GM21367 (cell line): ENCODE data around the gene SSNA1.

Experiments
- ATAC-seq: cut with Tn5 transposase; IDR thresholded peaks from one replicate; pipeline ENCODE4 v1.9.1; 2021; ENCODE audit not compliant: unreplicated experiment

SSNA1 gene

GRCh38 chr9:137152844-137153405 lies 35.6 kb upstream of the SSNA1 start:
- ATAC-seq = no peak

- ATAC-seq = no peak
Measured at GRCh38 chr9:137156567-137157375, 31.7 kb upstream of the SSNA1 start.

- no peak for ATAC-seq
Measured at GRCh38 chr9:137157618-137158415, 30.7 kb upstream of the SSNA1 start.

GRCh38 chr9:137158625-137159024 lies 29.9 kb upstream of the SSNA1 start:
- no peak for ATAC-seq

GRCh38 chr9:137159105-137160053 lies 29.1 kb upstream of the SSNA1 start:
- ATAC-seq = no peak

- no peak for ATAC-seq
Measured at GRCh38 chr9:137160054-137160425, 28.4 kb upstream of the SSNA1 start.

- no peak for ATAC-seq
Measured at GRCh38 chr9:137160716-137161557, 27.5 kb upstream of the SSNA1 start.

GRCh38 chr9:137161558-137162486 lies 26.7 kb upstream of the SSNA1 start:
- ATAC-seq = no peak

GRCh38 chr9:137162505-137163364 lies 25.7 kb upstream of the SSNA1 start:
- no peak for ATAC-seq

GRCh38 chr9:137163365-137163715 lies 25.1 kb upstream of the SSNA1 start:
- ATAC-seq = no peak

GRCh38 chr9:137163805-137164204 lies 24.7 kb upstream of the SSNA1 start:
- ATAC-seq = no peak

GRCh38 chr9:137164370-137165249 lies 23.9 kb upstream of the SSNA1 start:
- no peak for ATAC-seq

- ATAC-seq = no peak
Measured at GRCh38 chr9:137165250-137165836, 23.1 kb upstream of the SSNA1 start.

GRCh38 chr9:137166380-137167229 lies 21.9 kb upstream of the SSNA1 start:
- ATAC-seq = no peak

GRCh38 chr9:137167277-137167746 lies 21.2 kb upstream of the SSNA1 start:
- no peak for ATAC-seq
